ENCODE data around the gene CMIP. TPM values are rescaled to one million over a fixed set of nuclear protein-coding genes. Genes with fewer than 3 reads are reported as not detected.

CMIP gene
- total and polyA plus RNA-seq, 10 of the 15 experiments (the other 5 are each of a cell fraction or from before 2014, with no cell fraction given): 1.2 to 43.2 (median 4.4) TPM

- TF ChIP-seq, protein P1, sequence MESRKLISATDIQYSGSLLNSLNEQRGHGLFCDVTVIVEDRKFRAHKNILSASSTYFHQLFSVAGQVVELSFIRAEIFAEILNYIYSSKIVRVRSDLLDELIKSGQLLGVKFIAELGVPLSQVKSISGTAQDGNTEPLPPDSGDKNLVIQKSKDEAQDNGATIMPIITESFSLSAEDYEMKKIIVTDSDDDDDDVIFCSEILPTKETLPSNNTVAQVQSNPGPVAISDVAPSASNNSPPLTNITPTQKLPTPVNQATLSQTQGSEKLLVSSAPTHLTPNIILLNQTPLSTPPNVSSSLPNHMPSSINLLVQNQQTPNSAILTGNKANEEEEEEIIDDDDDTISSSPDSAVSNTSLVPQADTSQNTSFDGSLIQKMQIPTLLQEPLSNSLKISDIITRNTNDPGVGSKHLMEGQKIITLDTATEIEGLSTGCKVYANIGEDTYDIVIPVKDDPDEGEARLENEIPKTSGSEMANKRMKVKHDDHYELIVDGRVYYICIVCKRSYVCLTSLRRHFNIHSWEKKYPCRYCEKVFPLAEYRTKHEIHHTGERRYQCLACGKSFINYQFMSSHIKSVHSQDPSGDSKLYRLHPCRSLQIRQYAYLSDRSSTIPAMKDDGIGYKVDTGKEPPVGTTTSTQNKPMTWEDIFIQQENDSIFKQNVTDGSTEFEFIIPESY (IDR thresholded peaks at IDR 0.05): no peak
- TF ChIP-seq GATAD2B (conservative IDR thresholded peaks at IDR 0.05; ENCODE audit: low read depth) (peak; percentile 97), CUX1 (IDR thresholded peaks at IDR 0.05; ENCODE audit: insufficient replicate concordance, low read depth, low read length) (peak; percentile 50), TCF3 (IDR thresholded peaks at IDR 0.05; ENCODE audit: borderline replicate concordance, insufficient read depth, low read depth, low read length) (peak; percentile 81; the same call in 1 of the 2 replicates), MXI1 (IDR thresholded peaks at IDR 0.05; ENCODE audit: low read depth, low read length) (peak; percentile 73; the same call in 1 of the 2 replicates), YBX1 (IDR thresholded peaks at IDR 0.05) (no peak), NR2F1 (conservative IDR thresholded peaks at IDR 0.05) (peak; percentile 98), TARDBP (IDR thresholded peaks at IDR 0.05; ENCODE audit: borderline replicate concordance) (0 out of 2 replicates have a peak, but pooled peaks have one; percentile 45), KAT2A (conservative IDR thresholded peaks at IDR 0.05; ENCODE audit: control insufficient read depth, low read depth, low read length) (no peak), NBN (IDR thresholded peaks at IDR 0.05) (peak; percentile 96), EZH2 (IDR thresholded peaks at IDR 0.05; ENCODE audit: borderline replicate concordance, control insufficient read depth, low read depth, low read length) (no peak), ZSCAN29 (IDR thresholded peaks at IDR 0.05) (peak; percentile 88)
- TF ChIP-seq, protein P2, sequence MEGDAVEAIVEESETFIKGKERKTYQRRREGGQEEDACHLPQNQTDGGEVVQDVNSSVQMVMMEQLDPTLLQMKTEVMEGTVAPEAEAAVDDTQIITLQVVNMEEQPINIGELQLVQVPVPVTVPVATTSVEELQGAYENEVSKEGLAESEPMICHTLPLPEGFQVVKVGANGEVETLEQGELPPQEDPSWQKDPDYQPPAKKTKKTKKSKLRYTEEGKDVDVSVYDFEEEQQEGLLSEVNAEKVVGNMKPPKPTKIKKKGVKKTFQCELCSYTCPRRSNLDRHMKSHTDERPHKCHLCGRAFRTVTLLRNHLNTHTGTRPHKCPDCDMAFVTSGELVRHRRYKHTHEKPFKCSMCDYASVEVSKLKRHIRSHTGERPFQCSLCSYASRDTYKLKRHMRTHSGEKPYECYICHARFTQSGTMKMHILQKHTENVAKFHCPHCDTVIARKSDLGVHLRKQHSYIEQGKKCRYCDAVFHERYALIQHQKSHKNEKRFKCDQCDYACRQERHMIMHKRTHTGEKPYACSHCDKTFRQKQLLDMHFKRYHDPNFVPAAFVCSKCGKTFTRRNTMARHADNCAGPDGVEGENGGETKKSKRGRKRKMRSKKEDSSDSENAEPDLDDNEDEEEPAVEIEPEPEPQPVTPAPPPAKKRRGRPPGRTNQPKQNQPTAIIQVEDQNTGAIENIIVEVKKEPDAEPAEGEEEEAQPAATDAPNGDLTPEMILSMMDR (IDR thresholded peaks at IDR 0.05 in 2 of 3, conservative IDR thresholded peaks at IDR 0.05 in 1 of 3; ENCODE audit: control insufficient read depth in 2 of 3, extremely low read depth in 1 of 3, insufficient read depth in 1 of 3, low read depth in 3 of 3, low read length in 3 of 3): peak; percentile 14 to 27 (median 26); a peak in 3 of 6 replicates
- TF ChIP-seq, protein P3, sequence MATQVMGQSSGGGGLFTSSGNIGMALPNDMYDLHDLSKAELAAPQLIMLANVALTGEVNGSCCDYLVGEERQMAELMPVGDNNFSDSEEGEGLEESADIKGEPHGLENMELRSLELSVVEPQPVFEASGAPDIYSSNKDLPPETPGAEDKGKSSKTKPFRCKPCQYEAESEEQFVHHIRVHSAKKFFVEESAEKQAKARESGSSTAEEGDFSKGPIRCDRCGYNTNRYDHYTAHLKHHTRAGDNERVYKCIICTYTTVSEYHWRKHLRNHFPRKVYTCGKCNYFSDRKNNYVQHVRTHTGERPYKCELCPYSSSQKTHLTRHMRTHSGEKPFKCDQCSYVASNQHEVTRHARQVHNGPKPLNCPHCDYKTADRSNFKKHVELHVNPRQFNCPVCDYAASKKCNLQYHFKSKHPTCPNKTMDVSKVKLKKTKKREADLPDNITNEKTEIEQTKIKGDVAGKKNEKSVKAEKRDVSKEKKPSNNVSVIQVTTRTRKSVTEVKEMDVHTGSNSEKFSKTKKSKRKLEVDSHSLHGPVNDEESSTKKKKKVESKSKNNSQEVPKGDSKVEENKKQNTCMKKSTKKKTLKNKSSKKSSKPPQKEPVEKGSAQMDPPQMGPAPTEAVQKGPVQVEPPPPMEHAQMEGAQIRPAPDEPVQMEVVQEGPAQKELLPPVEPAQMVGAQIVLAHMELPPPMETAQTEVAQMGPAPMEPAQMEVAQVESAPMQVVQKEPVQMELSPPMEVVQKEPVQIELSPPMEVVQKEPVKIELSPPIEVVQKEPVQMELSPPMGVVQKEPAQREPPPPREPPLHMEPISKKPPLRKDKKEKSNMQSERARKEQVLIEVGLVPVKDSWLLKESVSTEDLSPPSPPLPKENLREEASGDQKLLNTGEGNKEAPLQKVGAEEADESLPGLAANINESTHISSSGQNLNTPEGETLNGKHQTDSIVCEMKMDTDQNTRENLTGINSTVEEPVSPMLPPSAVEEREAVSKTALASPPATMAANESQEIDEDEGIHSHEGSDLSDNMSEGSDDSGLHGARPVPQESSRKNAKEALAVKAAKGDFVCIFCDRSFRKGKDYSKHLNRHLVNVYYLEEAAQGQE (IDR thresholded peaks at IDR 0.05; ENCODE audit: low read depth, low read length): peak; percentile 39; the same call in 1 of the 2 replicates
Measured at GRCh38 chr16:81481207-81481821, 36.7 kb downstream of the CMIP start (continued).

Measured in GM12878 (cell line).